ENCODE data around the gene LANCL3. TPM values are rescaled to one million over a fixed set of nuclear protein-coding genes. Genes with fewer than 3 reads are reported as not detected.

The LANCL3 gene
- total RNA-seq, 1 experiment from 2014 or later = 0.48 TPM

GRCh38 chrX:37590047-37590446, 18.6 kb downstream of the LANCL3 start:
- Mint-ChIP-seq H3K27me3 (ENCODE audit: low read depth) (peaks cover 17% of the 10 kb centered on the region), H3K4me1 (no peaks in the 10 kb centered on the region), H3K4me3 (no peak overlapping the region), H3K27ac (no peak overlapping the region), H3K36me3 (peaks cover 6% of the 10 kb centered on the region; the same call in 1 of the 2 replicates), H3K9me3 (peaks cover 13% of the 10 kb centered on the region)
- TF ChIP-seq ZNF425 (CRISPR knock-in tag; conservative IDR thresholded peaks at IDR 0.05) (no peak), ELF4 (CRISPR knock-in tag; IDR thresholded peaks at IDR 0.05; ENCODE audit: low read depth) (no peak), ZNF396 (CRISPR knock-in tag; IDR thresholded peaks at IDR 0.05; ENCODE audit: borderline replicate concordance) (no peak), PRRX2 (CRISPR knock-in tag; IDR thresholded peaks at IDR 0.05) (no peak), FOXJ3 (CRISPR knock-in tag; IDR thresholded peaks at IDR 0.05; ENCODE audit: borderline replicate concordance) (no peak), OVOL2 (CRISPR knock-in tag; IDR thresholded peaks at IDR 0.05; ENCODE audit: borderline replicate concordance) (no peak), NFYB (CRISPR knock-in tag; conservative IDR thresholded peaks at IDR 0.05; ENCODE audit: low read depth) (no peak), ATF1 (CRISPR knock-in tag; IDR thresholded peaks at IDR 0.05) (no peak), GABPB1 (CRISPR knock-in tag; IDR thresholded peaks at IDR 0.05) (no peak), CREB1 (CRISPR knock-in tag; IDR thresholded peaks at IDR 0.05) (no peak), ZNF232 (CRISPR knock-in tag; IDR thresholded peaks at IDR 0.05) (no peak), RELA (CRISPR knock-in tag; IDR thresholded peaks at IDR 0.05; ENCODE audit: borderline replicate concordance) (no peak), FOXK1 (CRISPR knock-in tag; IDR thresholded peaks at IDR 0.05) (no peak), SMAD4 (CRISPR knock-in tag; IDR thresholded peaks at IDR 0.05) (no peak), PRDM15 (CRISPR knock-in tag; IDR thresholded peaks at IDR 0.05) (no peak), ZNF121 (CRISPR knock-in tag; IDR thresholded peaks at IDR 0.05) (no peak)
- TF ChIP-seq, protein P1, sequence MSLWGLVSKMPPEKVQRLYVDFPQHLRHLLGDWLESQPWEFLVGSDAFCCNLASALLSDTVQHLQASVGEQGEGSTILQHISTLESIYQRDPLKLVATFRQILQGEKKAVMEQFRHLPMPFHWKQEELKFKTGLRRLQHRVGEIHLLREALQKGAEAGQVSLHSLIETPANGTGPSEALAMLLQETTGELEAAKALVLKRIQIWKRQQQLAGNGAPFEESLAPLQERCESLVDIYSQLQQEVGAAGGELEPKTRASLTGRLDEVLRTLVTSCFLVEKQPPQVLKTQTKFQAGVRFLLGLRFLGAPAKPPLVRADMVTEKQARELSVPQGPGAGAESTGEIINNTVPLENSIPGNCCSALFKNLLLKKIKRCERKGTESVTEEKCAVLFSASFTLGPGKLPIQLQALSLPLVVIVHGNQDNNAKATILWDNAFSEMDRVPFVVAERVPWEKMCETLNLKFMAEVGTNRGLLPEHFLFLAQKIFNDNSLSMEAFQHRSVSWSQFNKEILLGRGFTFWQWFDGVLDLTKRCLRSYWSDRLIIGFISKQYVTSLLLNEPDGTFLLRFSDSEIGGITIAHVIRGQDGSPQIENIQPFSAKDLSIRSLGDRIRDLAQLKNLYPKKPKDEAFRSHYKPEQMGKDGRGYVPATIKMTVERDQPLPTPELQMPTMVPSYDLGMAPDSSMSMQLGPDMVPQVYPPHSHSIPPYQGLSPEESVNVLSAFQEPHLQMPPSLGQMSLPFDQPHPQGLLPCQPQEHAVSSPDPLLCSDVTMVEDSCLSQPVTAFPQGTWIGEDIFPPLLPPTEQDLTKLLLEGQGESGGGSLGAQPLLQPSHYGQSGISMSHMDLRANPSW (CRISPR knock-in tag; conservative IDR thresholded peaks at IDR 0.05; ENCODE audit: low read depth) = no peak
- TF ChIP-seq, protein P2, sequence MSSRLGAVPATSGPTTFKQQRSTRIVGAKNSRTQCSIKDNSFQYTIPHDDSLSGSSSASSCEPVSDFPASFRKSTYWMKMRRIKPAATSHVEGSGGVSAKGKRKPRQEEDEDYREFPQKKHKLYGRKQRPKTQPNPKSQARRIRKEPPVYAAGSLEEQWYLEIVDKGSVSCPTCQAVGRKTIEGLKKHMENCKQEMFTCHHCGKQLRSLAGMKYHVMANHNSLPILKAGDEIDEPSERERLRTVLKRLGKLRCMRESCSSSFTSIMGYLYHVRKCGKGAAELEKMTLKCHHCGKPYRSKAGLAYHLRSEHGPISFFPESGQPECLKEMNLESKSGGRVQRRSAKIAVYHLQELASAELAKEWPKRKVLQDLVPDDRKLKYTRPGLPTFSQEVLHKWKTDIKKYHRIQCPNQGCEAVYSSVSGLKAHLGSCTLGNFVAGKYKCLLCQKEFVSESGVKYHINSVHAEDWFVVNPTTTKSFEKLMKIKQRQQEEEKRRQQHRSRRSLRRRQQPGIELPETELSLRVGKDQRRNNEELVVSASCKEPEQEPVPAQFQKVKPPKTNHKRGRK (CRISPR knock-in tag; IDR thresholded peaks at IDR 0.05; ENCODE audit: borderline replicate concordance) = no peak
- TF ChIP-seq, protein P3, sequence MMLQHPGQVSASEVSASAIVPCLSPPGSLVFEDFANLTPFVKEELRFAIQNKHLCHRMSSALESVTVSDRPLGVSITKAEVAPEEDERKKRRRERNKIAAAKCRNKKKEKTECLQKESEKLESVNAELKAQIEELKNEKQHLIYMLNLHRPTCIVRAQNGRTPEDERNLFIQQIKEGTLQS (CRISPR knock-in tag; conservative IDR thresholded peaks at IDR 0.05) = no peak
- TF ChIP-seq, protein P4, sequence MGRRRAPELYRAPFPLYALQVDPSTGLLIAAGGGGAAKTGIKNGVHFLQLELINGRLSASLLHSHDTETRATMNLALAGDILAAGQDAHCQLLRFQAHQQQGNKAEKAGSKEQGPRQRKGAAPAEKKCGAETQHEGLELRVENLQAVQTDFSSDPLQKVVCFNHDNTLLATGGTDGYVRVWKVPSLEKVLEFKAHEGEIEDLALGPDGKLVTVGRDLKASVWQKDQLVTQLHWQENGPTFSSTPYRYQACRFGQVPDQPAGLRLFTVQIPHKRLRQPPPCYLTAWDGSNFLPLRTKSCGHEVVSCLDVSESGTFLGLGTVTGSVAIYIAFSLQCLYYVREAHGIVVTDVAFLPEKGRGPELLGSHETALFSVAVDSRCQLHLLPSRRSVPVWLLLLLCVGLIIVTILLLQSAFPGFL (CRISPR knock-in tag; IDR thresholded peaks at IDR 0.05; ENCODE audit: borderline replicate concordance) = no peak
- ChIA-PET CTCF (no interaction called here), POLR2A (no interaction called here)
- ATAC-seq = no peak
- no peak for DNase-seq (ENCODE audit: low spot score)

All from WTC11 (cell line).